Adipocyte (in vitro differentiated cells): ENCODE results near the gene CACYBP.

Source experiments
- DNase-seq: peaks from one replicate; pipeline ENCODE4 v3.0.0-alpha.2; 2015; ENCODE audit warnings: low read depth
- H3K27me3 ChIP-seq: replicated peaks from 2 replicates; pipeline ENCODE4 v1.7.0; 2013; ENCODE audit warnings: mild to moderate bottlenecking, low read length, moderate library complexity; ENCODE audit not compliant: control insufficient read depth, insufficient read depth
- H3K36me3 ChIP-seq: 2 replicates; pipeline ENCODE4 v1.7.0; 2013; ENCODE audit warnings: low read length, mild to moderate bottlenecking, moderate library complexity; ENCODE audit not compliant: control insufficient read depth, insufficient read depth, severe bottlenecking
- H3K4me1 ChIP-seq: 2 replicates; pipeline ENCODE4 v1.7.0; 2013; ENCODE audit warnings: mild to moderate bottlenecking, low read length, moderate library complexity; ENCODE audit not compliant: control insufficient read depth, insufficient read depth
- H3K4me3 ChIP-seq: 2 replicates; pipeline ENCODE4 v1.7.0; 2013; ENCODE audit warnings: mild to moderate bottlenecking, low read length, moderate library complexity
- H3K9ac ChIP-seq: 2 replicates; pipeline ENCODE4 v1.7.0; 2013; ENCODE audit warnings: mild to moderate bottlenecking, low read length, moderate library complexity
- H3K9me3 ChIP-seq: 2 replicates; pipeline ENCODE4 v1.7.0; 2013; ENCODE audit warnings: mild to moderate bottlenecking, low read length, moderate library complexity; ENCODE audit not compliant: control insufficient read depth

Gene CACYBP, protein sequence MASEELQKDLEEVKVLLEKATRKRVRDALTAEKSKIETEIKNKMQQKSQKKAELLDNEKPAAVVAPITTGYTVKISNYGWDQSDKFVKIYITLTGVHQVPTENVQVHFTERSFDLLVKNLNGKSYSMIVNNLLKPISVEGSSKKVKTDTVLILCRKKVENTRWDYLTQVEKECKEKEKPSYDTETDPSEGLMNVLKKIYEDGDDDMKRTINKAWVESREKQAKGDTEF

DNA sequence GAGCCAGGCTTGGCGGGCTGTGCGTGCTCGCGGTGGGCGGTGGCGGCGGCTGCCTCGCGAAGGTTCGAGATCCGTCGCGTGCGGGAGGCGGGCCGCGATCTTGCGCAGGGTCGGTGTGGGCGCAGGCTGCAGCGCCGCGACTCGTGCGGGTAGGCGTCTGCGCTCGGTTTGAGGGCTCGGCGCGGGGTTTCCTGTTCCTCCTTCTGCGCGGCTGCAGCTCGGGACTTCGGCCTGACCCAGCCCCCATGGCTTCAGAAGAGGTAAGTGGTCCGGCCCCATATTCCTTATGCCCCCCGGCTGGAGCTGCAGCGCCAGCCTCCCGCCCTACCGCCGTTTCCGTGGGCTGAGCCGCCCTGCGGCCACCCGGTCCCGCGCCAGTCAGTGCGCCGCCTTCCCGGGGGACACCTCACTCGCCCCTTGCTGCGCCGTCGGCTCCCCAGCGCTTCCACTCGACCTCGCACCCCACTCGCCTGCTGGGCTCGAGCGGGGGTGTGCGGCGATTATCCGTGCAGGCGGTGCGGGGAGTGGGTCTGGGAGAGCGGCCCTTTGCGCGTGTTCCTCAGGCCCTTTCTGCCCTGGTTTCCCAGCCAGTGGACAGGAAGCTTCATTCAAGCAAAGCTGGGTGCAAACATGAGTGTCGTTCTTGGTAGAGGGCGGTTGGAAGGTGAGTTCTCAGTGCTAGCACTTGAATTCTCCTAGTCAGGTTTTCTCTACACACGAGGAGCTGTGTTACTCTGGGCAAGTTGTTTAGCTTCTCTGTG is at the start of gene CACYBP:
Gene CACYBP, plus strand, starts transcription at position 12 of the 761 bp plus-strand sequence. Its CDS starts 234 bp downstream, at position 246.
- DNase-seq, result peak; percentile 66

DNA sequence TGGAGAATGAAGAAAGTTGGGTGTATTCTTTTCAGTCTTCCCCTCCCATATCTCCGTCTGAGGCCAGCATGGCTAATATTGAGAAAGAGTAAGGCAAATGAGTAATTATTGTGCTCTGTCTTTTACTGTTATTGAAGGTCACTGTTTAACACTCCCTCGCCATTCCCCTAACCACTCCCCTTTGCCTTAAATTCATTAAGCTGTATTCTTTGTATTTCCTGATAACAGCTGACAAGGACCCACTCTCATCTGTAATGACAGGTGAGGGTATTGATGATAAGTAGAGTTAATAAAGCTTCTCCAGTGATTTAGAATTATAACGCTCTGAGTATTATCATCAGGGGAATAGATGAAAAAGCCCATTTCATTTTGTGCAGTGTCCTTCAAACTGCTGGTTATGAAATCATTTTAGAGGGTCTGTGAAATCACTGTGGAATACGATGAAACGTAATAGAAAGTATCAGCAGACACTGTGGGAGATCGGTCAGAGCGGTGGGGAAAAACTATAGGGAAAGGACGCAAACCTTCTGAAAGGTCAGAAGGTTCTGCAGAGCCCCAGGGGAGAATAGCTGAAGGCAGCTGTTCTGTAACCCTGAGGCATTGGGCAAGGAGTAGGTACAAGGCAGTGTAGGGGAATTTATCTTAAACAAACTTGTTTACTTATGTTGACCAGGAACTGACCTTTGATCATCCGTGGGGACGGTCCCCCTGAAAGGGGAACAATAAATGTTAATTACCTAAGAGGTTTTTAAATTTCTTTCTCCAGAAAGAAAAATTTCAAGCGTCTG is 46.3 kb upstream of the CACYBP start:
- Histone ChIP-seq H3K27me3 (no peaks in the 10 kb centered on the region), H3K4me3 (peak overlapping the region; percentile 24), H3K36me3 (no peaks in the 10 kb centered on the region), H3K9ac (no peak overlapping the region), H3K4me1 (peaks cover 11% of the 10 kb centered on the region), H3K9me3 (no peaks in the 10 kb centered on the region)
- no peak for DNase-seq

More for the DNA sequence above, at the start of gene CACYBP:
- peaks cover 2% of the 10 kb centered on the region for H3K36me3 ChIP-seq
- H3K4me3 ChIP-seq, result peak within 1 kb of the TSS; percentile 88
- peak within 1 kb of the TSS; percentile 93 for H3K9ac ChIP-seq
- H3K9me3 ChIP-seq, result no peaks in the 10 kb centered on the region
- H3K27me3 ChIP-seq, result no peaks in the 10 kb centered on the region
- H3K4me1 ChIP-seq, result peaks cover 56% of the 10 kb centered on the region

DNA sequence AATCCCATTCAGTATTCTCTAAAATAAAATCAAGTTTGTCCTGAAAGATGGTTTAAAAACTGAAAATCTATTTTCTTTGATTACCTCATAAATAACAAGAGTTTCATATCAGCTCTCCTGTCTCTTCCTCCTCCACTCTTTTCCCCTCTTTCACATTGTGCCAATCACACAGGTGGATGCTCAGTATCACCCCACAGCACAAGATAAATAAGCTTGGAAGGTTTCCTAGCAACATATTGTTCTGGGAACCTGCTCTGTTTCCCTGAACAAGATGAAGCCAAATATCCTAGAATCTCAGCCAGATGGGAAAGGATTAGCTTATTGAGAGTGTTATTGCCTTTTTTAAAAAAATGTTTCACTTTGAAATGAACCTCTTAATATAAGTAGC is 45.7 kb upstream of the CACYBP start:
- no peak for DNase-seq
- H3K4me3 ChIP-seq, result no peak overlapping the region
- H3K9me3 ChIP-seq, result no peaks in the 10 kb centered on the region
- no peak overlapping the region for H3K9ac ChIP-seq
- H3K27me3 ChIP-seq, result no peaks in the 10 kb centered on the region
- H3K36me3 ChIP-seq, result no peaks in the 10 kb centered on the region
- H3K4me1 ChIP-seq, result peaks cover 11% of the 10 kb centered on the region

DNA sequence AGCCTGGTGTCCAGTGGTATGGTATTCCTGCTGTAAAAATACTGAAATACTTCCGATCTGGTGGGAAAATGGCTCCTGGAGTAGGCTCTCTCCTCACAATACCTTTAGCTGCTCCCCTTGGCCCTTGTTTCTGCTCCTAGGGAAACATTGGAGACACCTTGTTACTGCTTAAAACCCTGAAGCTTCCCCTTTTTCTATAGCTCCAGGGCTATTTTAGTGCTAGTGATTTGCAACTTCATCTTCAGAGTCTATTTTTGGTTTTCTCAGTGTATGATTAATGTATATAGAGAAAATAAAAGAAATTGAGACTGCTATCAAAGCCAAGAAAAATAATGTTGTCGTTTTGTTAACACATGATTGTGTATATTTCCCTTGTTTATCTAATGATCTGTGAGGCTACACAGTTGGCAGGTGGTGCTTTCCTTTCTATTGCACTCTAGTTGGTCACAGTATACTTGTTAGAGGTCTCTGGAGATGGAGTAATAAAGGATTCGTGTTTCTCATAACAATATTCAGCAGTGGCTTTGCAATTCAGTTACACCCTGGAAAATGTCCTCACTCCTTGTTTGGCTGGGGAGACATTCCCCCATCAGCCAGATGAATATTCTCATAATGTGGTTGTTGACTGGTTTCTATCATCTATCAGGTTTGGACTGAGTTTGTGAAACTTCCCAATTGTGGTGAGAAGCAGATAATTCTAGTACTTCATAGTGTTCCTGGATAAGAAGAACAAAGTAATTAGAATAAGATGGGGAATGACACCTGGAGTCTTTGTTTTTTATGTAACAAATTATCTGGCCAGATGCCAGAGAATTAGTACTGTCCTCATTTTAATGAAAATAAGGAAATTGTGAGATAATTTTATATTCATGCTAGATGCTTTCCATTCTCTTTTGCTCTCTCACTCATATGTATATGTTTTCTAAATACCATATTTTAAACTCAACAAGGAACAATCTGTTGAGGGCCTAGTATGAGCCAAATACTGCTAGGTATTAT is 44.8 kb upstream of the CACYBP start:
- no peak for DNase-seq
- Histone ChIP-seq H3K4me3 (no peak overlapping the region), H3K36me3 (no peaks in the 10 kb centered on the region)

DNA sequence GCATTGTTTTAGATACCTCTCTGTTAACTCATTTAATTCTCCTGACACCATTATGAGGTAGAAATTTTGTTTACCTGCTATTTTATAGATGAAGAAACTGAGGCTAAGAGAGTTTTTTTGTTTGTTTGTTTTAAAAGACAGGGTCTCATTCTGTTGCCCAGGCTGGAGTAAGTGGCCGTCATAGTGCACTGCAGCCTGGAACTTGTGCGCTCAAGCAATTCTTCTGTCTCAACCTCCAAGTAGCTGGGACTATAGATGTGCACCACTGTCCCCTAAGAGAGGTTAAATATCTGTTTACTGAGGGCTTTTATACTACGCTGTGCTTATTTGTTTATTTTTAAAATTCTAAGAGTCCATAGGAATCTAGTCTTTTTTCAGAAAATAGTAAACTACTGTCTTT is 43.7 kb upstream of the CACYBP start:
- no peak for DNase-seq
- no peaks in the 10 kb centered on the region for H3K9me3 ChIP-seq
- no peak overlapping the region for H3K9ac ChIP-seq
- H3K4me3 ChIP-seq, result no peak overlapping the region
- H3K4me1 ChIP-seq, result peaks cover 11% of the 10 kb centered on the region
- H3K36me3 ChIP-seq, result no peaks in the 10 kb centered on the region
- no peaks in the 10 kb centered on the region for H3K27me3 ChIP-seq

More for the DNA sequence above, 44.8 kb upstream of the CACYBP start:
- peaks cover 11% of the 10 kb centered on the region for H3K4me1 ChIP-seq
- H3K9ac ChIP-seq, result no peak overlapping the region
- no peaks in the 10 kb centered on the region for H3K9me3 ChIP-seq
- H3K27me3 ChIP-seq, result no peaks in the 10 kb centered on the region

DNA sequence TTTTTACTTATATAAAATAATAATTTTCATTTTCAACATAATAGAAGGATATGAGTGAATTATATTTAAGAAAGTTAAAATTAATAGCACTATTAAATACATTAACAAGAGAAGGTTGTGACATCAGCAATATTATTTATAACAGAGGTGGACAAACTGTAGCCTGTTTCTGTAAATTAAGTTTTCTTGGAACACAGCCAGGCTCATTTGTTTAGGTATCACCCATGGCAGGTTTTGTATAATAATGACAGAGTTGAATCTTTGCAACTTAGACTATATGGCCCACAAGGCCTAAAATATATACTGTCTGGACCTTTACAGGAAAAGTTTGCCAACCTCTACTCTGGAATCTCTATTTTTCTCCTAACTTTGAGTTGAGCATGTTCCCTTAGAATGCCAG is 42.8 kb upstream of the CACYBP start:
- no peaks in the 10 kb centered on the region for H3K36me3 ChIP-seq
- no peaks in the 10 kb centered on the region for H3K9me3 ChIP-seq
- H3K9ac ChIP-seq, result no peak overlapping the region
- H3K4me1 ChIP-seq, result peaks cover 11% of the 10 kb centered on the region
- H3K4me3 ChIP-seq, result no peak overlapping the region
- DNase-seq, result no peak
- no peaks in the 10 kb centered on the region for H3K27me3 ChIP-seq

DNA sequence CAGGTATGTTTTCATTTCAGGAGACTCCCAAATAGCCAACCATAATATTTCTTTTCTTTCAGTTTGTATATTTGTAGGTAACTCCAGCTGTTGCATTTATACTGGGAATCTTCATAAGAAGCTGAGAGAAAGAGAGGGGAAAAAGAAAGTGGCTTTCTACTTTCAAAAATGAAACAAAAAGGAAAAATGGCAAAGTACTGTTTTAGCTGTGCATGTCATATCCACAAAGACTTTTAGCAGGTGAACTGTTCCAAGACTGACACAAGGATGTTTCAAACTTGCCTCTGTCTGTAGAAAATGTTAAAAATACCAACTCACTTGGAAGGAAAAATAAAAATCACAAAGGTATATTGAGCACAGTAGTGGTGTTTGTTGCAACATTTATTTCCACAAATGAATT is 41.9 kb upstream of the CACYBP start:
- no peak overlapping the region for H3K4me3 ChIP-seq
- no peaks in the 10 kb centered on the region for H3K27me3 ChIP-seq
- no peak for DNase-seq
- no peak overlapping the region for H3K9ac ChIP-seq
- no peaks in the 10 kb centered on the region for H3K36me3 ChIP-seq
- peaks cover 11% of the 10 kb centered on the region for H3K4me1 ChIP-seq
- no peaks in the 10 kb centered on the region for H3K9me3 ChIP-seq

DNA sequence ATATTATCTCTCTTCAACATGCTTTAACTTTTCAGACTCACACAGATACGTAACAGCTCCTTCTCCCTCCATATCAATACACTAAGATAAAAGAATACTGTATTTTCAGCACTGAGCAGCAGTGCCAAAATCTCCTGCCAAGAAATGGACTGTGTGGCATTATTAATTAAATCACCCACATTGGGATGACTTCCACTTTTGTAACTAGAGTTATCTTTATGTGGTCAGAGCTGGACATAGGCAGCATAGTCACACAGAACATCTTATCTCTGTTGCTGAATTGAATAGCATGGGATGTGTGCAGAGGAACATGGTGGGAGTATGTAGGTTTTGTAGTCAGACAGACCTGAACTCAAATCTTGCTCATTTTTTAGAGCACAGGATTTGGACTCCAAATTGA is 41.4 kb upstream of the CACYBP start:
- DNase-seq, result no peak
- H3K9me3 ChIP-seq, result no peaks in the 10 kb centered on the region
- H3K4me3 ChIP-seq, result no peak overlapping the region

DNA sequence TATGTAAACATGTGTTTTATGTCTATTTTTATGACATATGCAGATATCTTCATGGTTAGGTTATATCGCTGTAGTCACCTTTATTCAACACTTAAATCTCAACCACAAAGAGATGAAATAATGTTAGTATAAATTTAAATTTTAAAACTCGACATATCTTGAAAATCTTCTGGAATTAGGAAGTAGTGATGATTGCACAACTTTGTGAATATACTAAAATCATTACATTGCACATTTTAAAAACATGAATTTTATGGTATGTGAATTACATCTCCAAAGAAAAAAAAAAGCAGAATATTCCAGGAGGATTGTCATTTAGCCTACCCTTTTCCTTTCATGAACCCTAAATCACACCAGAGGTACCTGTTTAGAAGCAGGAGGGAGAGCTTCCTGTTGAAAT is 39.4 kb upstream of the CACYBP start:
- no peak for DNase-seq
- Histone ChIP-seq H3K36me3 (no peaks in the 10 kb centered on the region), H3K9ac (no peak overlapping the region), H3K4me3 (no peak overlapping the region), H3K9me3 (no peaks in the 10 kb centered on the region), H3K27me3 (no peaks in the 10 kb centered on the region), H3K4me1 (peaks cover 19% of the 10 kb centered on the region)

More for the DNA sequence above, 41.4 kb upstream of the CACYBP start:
- Histone ChIP-seq H3K9ac (no peak overlapping the region), H3K27me3 (no peaks in the 10 kb centered on the region), H3K36me3 (no peaks in the 10 kb centered on the region), H3K4me1 (peaks cover 5% of the 10 kb centered on the region)

DNA sequence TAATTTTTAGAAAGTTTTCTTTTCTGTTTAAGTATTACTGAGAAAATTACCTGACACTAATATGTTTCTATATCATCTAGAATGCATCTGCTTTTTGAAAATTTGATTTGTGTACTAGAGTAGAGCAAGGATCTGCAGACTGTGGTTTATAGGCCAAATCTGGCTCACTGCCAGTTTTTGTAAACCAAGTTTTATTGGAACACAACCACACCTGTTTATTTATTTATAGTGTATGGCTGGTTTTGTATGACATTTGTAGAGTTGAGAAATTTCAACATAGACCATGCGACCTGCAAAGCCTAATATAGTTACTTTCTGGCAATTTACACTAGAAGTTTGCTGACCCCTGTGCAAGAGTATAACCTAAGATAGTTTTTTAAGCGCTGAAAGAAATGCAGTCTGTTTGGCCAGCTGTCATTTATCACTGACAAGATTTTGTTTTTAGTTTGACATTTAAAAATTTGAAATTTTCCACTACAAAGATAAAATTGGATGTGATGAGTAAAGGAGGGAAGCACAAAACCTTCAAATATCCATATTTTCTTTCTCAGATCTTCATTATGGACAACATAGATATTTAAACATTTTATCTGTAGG is 36.1 kb upstream of the CACYBP start:
- Histone ChIP-seq H3K9me3 (no peaks in the 10 kb centered on the region), H3K36me3 (no peaks in the 10 kb centered on the region)
- DNase-seq, result no peak

More for the DNA sequence above, 36.1 kb upstream of the CACYBP start:
- Histone ChIP-seq H3K4me3 (no peak overlapping the region), H3K9ac (no peak overlapping the region), H3K4me1 (peaks cover 39% of the 10 kb centered on the region), H3K27me3 (no peaks in the 10 kb centered on the region)
